HG03066 (cell line): ENCODE measurements around the gene CCDC92B.

ENCODE experiments used
- ATAC-seq: cut with Tn5 transposase; IDR thresholded peaks from one replicate; pipeline ENCODE4 v1.9.1; 2021; ENCODE audit warnings: low read depth; ENCODE audit not compliant: unreplicated experiment

CCDC92B gene

GRCh38 chr17:2779545-2779944 is 30.1 kb upstream of the CCDC92B start:
- no peak for ATAC-seq

- ATAC-seq: no peak
Measured at GRCh38 chr17:2778489-2778888, 29.0 kb upstream of the CCDC92B start.

- no peak for ATAC-seq
Measured at GRCh38 chr17:2777242-2777867, 27.9 kb upstream of the CCDC92B start.

- no peak for ATAC-seq
Measured at GRCh38 chr17:2776589-2777241, 27.3 kb upstream of the CCDC92B start.

- no peak for ATAC-seq
Measured at GRCh38 chr17:2775206-2775605, 25.8 kb upstream of the CCDC92B start.

- no peak for ATAC-seq
Measured at GRCh38 chr17:2770129-2770528, 20.7 kb upstream of the CCDC92B start.

GRCh38 chr17:2758870-2759269 is 9.4 kb upstream of the CCDC92B start:
- ATAC-seq: no peak

- ATAC-seq: no peak
Measured at GRCh38 chr17:2755891-2756724, 6.7 kb upstream of the CCDC92B start.

GRCh38 chr17:2751491-2751890 is 2.0 kb upstream of the CCDC92B start:
- no peak for ATAC-seq

GRCh38 chr17:2750721-2751120 is 1.3 kb upstream of the CCDC92B start:
- ATAC-seq: no peak

- ATAC-seq: no peak
Measured at GRCh38 chr17:2749784-2750181, 331 bp upstream of the CCDC92B start.

GRCh38 chr17:2745317-2746037 is 4.0 kb downstream of the CCDC92B start:
- ATAC-seq: no peak

GRCh38 chr17:2737693-2738092 is 11.8 kb downstream of the CCDC92B start:
- ATAC-seq: no peak

GRCh38 chr17:2736956-2737355 is 12.5 kb downstream of the CCDC92B start:
- ATAC-seq: no peak

- no peak for ATAC-seq
Measured at GRCh38 chr17:2735896-2736295, 13.6 kb downstream of the CCDC92B start.

- ATAC-seq: no peak
Measured at GRCh38 chr17:2734939-2735338, 14.5 kb downstream of the CCDC92B start.

GRCh38 chr17:2731807-2732206 is 17.6 kb downstream of the CCDC92B start:
- ATAC-seq: no peak

GRCh38 chr17:2730764-2731353 is 18.6 kb downstream of the CCDC92B start:
- no peak for ATAC-seq

GRCh38 chr17:2724784-2725164 is 24.7 kb downstream of the CCDC92B start:
- ATAC-seq: no peak

GRCh38 chr17:2723997-2724783 is 25.3 kb downstream of the CCDC92B start:
- no peak for ATAC-seq
